ENCODE measurements around the gene NEU2.

NEU2 gene

DNA sequence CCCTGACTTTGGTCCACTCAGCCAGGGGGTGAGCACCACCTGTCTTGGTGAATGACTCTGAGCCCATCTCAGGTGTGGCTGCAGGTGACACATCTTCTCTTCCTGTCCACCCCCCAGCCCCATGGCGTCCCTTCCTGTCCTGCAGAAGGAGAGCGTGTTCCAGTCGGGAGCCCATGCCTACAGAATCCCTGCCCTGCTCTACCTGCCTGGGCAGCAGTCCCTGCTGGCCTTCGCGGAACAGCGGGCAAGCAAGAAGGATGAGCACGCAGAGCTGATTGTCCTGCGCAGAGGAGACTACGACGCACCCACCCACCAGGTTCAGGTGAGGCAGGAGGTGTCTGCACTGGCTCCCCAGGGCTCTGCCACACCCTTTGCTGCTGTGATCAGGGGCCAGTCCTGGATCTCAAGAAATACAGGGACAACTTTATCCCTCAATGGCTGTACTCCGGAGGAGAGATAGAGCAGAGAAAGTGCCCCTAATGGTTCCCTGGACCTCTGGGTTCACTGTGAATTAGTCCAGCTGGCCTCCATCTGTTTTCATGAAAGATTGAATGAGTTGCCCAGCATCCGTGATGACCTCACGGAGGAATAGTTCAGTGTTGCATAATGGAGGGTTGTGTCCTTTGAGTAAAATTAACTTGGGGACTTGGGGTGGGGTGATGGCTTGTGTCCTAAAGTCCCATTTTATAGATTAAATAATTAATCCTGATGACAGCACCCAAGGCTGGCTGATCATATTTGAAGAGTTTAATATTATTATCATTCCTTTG, at the start of gene NEU2:
TSS of gene NEU2 (plus strand) at position 122 of the 770 bp plus-strand sequence. CDS start at position 122, 0 bp downstream.
- Histone ChIP-seq H4K20me1 (ENCODE audit: insufficient read depth, low read length) (no peaks in the 10 kb centered on the region), H3K36me3 (ENCODE audit: insufficient read depth, low read length) (no peaks in the 10 kb centered on the region), H3K79me2 (ENCODE audit: insufficient read depth, low read length) (no peaks in the 10 kb centered on the region), H3K9ac (ENCODE audit: low read length) (no peak within 1 kb of the TSS), H2AFZ (ENCODE audit: low read length) (no peak within 1 kb of the TSS), H3K9me2 (ENCODE audit: low read depth, low read length) (no peaks in the 10 kb centered on the region), H3K4me2 (ENCODE audit: low read length) (no peak within 1 kb of the TSS), H3K27me3 (ENCODE audit: insufficient read depth, low read length) (peaks cover 9% of the 10 kb centered on the region; the same call in 1 of the 2 replicates), H3F3A (ENCODE audit: insufficient read depth, low read length) (no peaks in the 10 kb centered on the region), H3K4me1 (ENCODE audit: insufficient read depth, low read length, severe bottlenecking) (no peaks in the 10 kb centered on the region), H3K9me3 (ENCODE audit: low read length) (peaks cover 3% of the 10 kb centered on the region; the same call in 1 of the 2 replicates), H3K4me3 (ENCODE audit: low read depth, low read length, poor library complexity, severe bottlenecking) (no peak within 1 kb of the TSS), H3K27ac (ENCODE audit: low read depth, low read length, poor library complexity, severe bottlenecking) (no peak within 1 kb of the TSS)
- TF ChIP-seq CTCF (IDR thresholded peaks at IDR 0.05; ENCODE audit: low read length) (no peak), EZH2 (IDR thresholded peaks at IDR 0.05; ENCODE audit: borderline replicate concordance, low read length) (no peak)

GRCh38 chr2:232982926-232983668, 49.4 kb upstream of the NEU2 start:
- Histone ChIP-seq H3K9me2 (ENCODE audit: low read depth, low read length) (no peaks in the 10 kb centered on the region), H3K4me3 (ENCODE audit: low read depth, low read length, poor library complexity, severe bottlenecking) (no peak overlapping the region), H3K27ac (ENCODE audit: low read depth, low read length, poor library complexity, severe bottlenecking) (no peak overlapping the region), H3K4me1 (ENCODE audit: insufficient read depth, low read length, severe bottlenecking) (peaks cover 4% of the 10 kb centered on the region), H3K9ac (ENCODE audit: low read length) (no peak overlapping the region), H2AFZ (ENCODE audit: low read length) (no peak overlapping the region), H3K9me3 (ENCODE audit: low read length) (peaks cover 6% of the 10 kb centered on the region; the same call in 1 of the 2 replicates), H3K36me3 (ENCODE audit: insufficient read depth, low read length) (no peaks in the 10 kb centered on the region), H3K4me2 (ENCODE audit: low read length) (no peak overlapping the region), H3F3A (ENCODE audit: insufficient read depth, low read length) (no peaks in the 10 kb centered on the region), H3K27me3 (ENCODE audit: insufficient read depth, low read length) (peaks cover 7% of the 10 kb centered on the region), H3K79me2 (ENCODE audit: insufficient read depth, low read length) (no peaks in the 10 kb centered on the region), H4K20me1 (ENCODE audit: insufficient read depth, low read length) (no peaks in the 10 kb centered on the region)
- TF ChIP-seq EZH2 (IDR thresholded peaks at IDR 0.05; ENCODE audit: borderline replicate concordance, low read length): no peak
- peak; percentile 38; the same call in 1 of the 2 replicates for TF ChIP-seq CTCF (IDR thresholded peaks at IDR 0.05; ENCODE audit: low read length)

- peaks cover 7% of the 10 kb centered on the region for H3K27me3 ChIP-seq (ENCODE audit: insufficient read depth, low read length)
- H3F3A ChIP-seq (ENCODE audit: insufficient read depth, low read length): no peaks in the 10 kb centered on the region
- peaks cover 6% of the 10 kb centered on the region; the same call in 1 of the 2 replicates for H3K9me3 ChIP-seq (ENCODE audit: low read length)
- H4K20me1 ChIP-seq (ENCODE audit: insufficient read depth, low read length): no peaks in the 10 kb centered on the region
- H2AFZ ChIP-seq (ENCODE audit: low read length): no peak overlapping the region
- no peak overlapping the region for H3K4me2 ChIP-seq (ENCODE audit: low read length)
- no peaks in the 10 kb centered on the region for H3K9me2 ChIP-seq (ENCODE audit: low read depth, low read length)
- no peak for TF ChIP-seq EZH2 (IDR thresholded peaks at IDR 0.05; ENCODE audit: borderline replicate concordance, low read length)
- no peak for TF ChIP-seq CTCF (IDR thresholded peaks at IDR 0.05; ENCODE audit: low read length)
- H3K36me3 ChIP-seq (ENCODE audit: insufficient read depth, low read length): no peaks in the 10 kb centered on the region
- no peaks in the 10 kb centered on the region for H3K79me2 ChIP-seq (ENCODE audit: insufficient read depth, low read length)
- no peak overlapping the region for H3K27ac ChIP-seq (ENCODE audit: low read depth, low read length, poor library complexity, severe bottlenecking)
- H3K4me3 ChIP-seq (ENCODE audit: low read depth, low read length, poor library complexity, severe bottlenecking): no peak overlapping the region
- peaks cover 3% of the 10 kb centered on the region for H3K4me1 ChIP-seq (ENCODE audit: insufficient read depth, low read length, severe bottlenecking)
- no peak overlapping the region for H3K9ac ChIP-seq (ENCODE audit: low read length)
Observed at GRCh38 chr2:232983669-232984140, 48.8 kb upstream of the NEU2 start.
